Measurements from ENCODE around the gene RHOT1.
"Not testable (repeated sequence)": the region's sequence is repeated elsewhere in the genome, so short reads cannot be mapped to it uniquely, and the experiment has no call there.

Gene RHOT1

DNA sequence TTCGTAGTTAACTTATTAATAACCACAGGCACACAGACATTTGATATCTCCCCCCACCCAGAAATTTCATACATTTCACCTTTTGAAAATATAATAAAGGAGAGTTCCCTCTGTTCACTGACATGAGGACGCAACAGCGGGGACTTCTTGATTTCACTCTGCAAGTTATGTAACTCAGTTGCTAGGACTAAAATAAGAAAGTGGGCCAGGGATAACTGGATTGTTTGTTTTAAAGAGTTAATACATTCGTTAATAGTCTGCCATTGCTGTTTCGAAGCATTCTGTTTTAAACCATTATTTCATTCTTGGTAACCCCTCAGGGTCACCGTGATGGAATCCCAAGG lies 1.2 kb downstream of the RHOT1 start:
- no peak for TF ChIP-seq ISL1 (CRISPR knock-in tag; IDR thresholded peaks at IDR 0.05)
- no peak for TF ChIP-seq OSR1 (CRISPR knock-in tag; IDR thresholded peaks at IDR 0.05)
- TF ChIP-seq BACH2 (CRISPR knock-in tag; IDR thresholded peaks at IDR 0.05; ENCODE audit: borderline replicate concordance): no peak
- TF ChIP-seq ZFP3 (CRISPR knock-in tag; IDR thresholded peaks at IDR 0.05): no peak
- TF ChIP-seq ESRRG (CRISPR knock-in tag; IDR thresholded peaks at IDR 0.05): no peak
- no peak for TF ChIP-seq GLIS3 (CRISPR knock-in tag; IDR thresholded peaks at IDR 0.05)
- TF ChIP-seq ARNTL (CRISPR knock-in tag; IDR thresholded peaks at IDR 0.05; ENCODE audit: borderline replicate concordance, low read depth): no peak
- no peak for TF ChIP-seq CSDC2 (CRISPR knock-in tag; IDR thresholded peaks at IDR 0.05)
- TF ChIP-seq, protein P1, sequence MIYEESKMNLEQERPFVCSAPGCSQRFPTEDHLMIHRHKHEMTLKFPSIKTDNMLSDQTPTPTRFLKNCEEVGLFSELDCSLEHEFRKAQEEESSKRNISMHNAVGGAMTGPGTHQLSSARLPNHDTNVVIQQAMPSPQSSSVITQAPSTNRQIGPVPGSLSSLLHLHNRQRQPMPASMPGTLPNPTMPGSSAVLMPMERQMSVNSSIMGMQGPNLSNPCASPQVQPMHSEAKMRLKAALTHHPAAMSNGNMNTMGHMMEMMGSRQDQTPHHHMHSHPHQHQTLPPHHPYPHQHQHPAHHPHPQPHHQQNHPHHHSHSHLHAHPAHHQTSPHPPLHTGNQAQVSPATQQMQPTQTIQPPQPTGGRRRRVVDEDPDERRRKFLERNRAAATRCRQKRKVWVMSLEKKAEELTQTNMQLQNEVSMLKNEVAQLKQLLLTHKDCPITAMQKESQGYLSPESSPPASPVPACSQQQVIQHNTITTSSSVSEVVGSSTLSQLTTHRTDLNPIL (CRISPR knock-in tag; IDR thresholded peaks at IDR 0.05; ENCODE audit: low read depth): no peak
- no peak for TF ChIP-seq ZNF565 (CRISPR knock-in tag; conservative IDR thresholded peaks at IDR 0.05; ENCODE audit: low read depth)
- no peak for TF ChIP-seq ZNF70 (CRISPR knock-in tag; IDR thresholded peaks at IDR 0.05)
- TF ChIP-seq TSHZ2 (CRISPR knock-in tag; IDR thresholded peaks at IDR 0.05): no peak
- TF ChIP-seq PPARA (CRISPR knock-in tag; IDR thresholded peaks at IDR 0.05; ENCODE audit: borderline replicate concordance): no peak
- no peak for TF ChIP-seq ZNF8 (CRISPR knock-in tag; IDR thresholded peaks at IDR 0.05)
- TF ChIP-seq TCF4 (CRISPR knock-in tag; IDR thresholded peaks at IDR 0.05; ENCODE audit: borderline replicate concordance): no peak
- no peak for TF ChIP-seq CSRNP3 (CRISPR knock-in tag; IDR thresholded peaks at IDR 0.05)
- TF ChIP-seq PATZ1 (CRISPR knock-in tag; IDR thresholded peaks at IDR 0.05; ENCODE audit: borderline replicate concordance): no peak
- TF ChIP-seq TOX (CRISPR knock-in tag; IDR thresholded peaks at IDR 0.05; ENCODE audit: borderline replicate concordance): no peak
- no peak for TF ChIP-seq POU6F1 (CRISPR knock-in tag; IDR thresholded peaks at IDR 0.05; ENCODE audit: borderline replicate concordance, low read depth)
- no peak for TF ChIP-seq SNAI2 (CRISPR knock-in tag; IDR thresholded peaks at IDR 0.05)
- no peak for ATAC-seq

DNA sequence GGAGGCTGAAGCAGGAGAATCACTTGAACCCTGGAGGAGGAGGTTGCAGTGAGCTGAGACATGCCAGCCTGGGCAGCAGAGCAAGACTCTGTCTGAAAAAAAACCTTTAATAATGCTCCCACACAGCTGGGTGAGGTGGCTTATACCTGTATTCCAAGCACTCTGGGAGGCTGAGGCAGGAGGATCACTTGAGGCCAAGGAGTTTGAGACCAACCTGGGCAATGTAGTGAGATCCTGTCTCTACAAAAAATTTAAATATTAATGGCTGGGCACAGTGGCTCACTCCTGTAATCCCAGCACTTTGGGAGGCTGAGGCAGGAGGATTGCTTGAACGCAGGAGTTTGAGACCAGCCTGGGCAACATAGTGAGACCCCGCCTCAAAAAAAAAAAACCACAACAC lies 2.1 kb downstream of the RHOT1 start:
- ATAC-seq: not testable (repeated sequence)

GRCh38 chr17:32148351-32148750 lies 6.0 kb downstream of the RHOT1 start:
- no peak for ATAC-seq
- TF ChIP-seq SNAI2 (CRISPR knock-in tag; IDR thresholded peaks at IDR 0.05) (no peak), CSDC2 (CRISPR knock-in tag; IDR thresholded peaks at IDR 0.05) (no peak), ZFP30 (CRISPR knock-in tag; IDR thresholded peaks at IDR 0.05) (no peak)

- no peak for ATAC-seq
- TF ChIP-seq PATZ1 (CRISPR knock-in tag; IDR thresholded peaks at IDR 0.05; ENCODE audit: borderline replicate concordance): no peak
- no peak for TF ChIP-seq TOX (CRISPR knock-in tag; IDR thresholded peaks at IDR 0.05; ENCODE audit: borderline replicate concordance)
- TF ChIP-seq ZNF8 (CRISPR knock-in tag; IDR thresholded peaks at IDR 0.05): no peak
- no peak for TF ChIP-seq CSDC2 (CRISPR knock-in tag; IDR thresholded peaks at IDR 0.05)
- TF ChIP-seq POU6F1 (CRISPR knock-in tag; IDR thresholded peaks at IDR 0.05; ENCODE audit: borderline replicate concordance, low read depth): no peak
Measured at GRCh38 chr17:32150358-32150757, 8.1 kb downstream of the RHOT1 start.

Data from SK-N-SH treated with all-trans-retinoic acid at 6 μM for 48 hours (cell line).